ENCODE data around the gene PPP1R3G.

PPP1R3G gene

GRCh38 chr6:5108068-5108467, 22.9 kb downstream of the PPP1R3G start:
- no peak overlapping the region for H3K4me2 ChIP-seq (ENCODE audit: low read length)
- TF ChIP-seq EZH2 (IDR thresholded peaks at IDR 0.05; ENCODE audit: borderline replicate concordance, low read length), result no peak
- no peak for TF ChIP-seq CTCF (IDR thresholded peaks at IDR 0.05; ENCODE audit: low read length)
- no peaks in the 10 kb centered on the region for H3F3A ChIP-seq (ENCODE audit: insufficient read depth, low read length)
- H3K27ac ChIP-seq (ENCODE audit: low read depth, low read length, poor library complexity, severe bottlenecking), result no peak overlapping the region
- H3K27me3 ChIP-seq (ENCODE audit: insufficient read depth, low read length), result no peaks in the 10 kb centered on the region
- H4K20me1 ChIP-seq (ENCODE audit: insufficient read depth, low read length), result no peaks in the 10 kb centered on the region
- no peaks in the 10 kb centered on the region for H3K9me3 ChIP-seq (ENCODE audit: low read length)
- H3K36me3 ChIP-seq (ENCODE audit: insufficient read depth, low read length), result no peaks in the 10 kb centered on the region
- no peak overlapping the region for H3K4me3 ChIP-seq (ENCODE audit: low read depth, low read length, poor library complexity, severe bottlenecking)
- no peaks in the 10 kb centered on the region for H3K9me2 ChIP-seq (ENCODE audit: low read depth, low read length)
- no peak overlapping the region for H3K9ac ChIP-seq (ENCODE audit: low read length)
- no peak overlapping the region for H2AFZ ChIP-seq (ENCODE audit: low read length)
- no peaks in the 10 kb centered on the region for H3K79me2 ChIP-seq (ENCODE audit: insufficient read depth, low read length)
- H3K4me1 ChIP-seq (ENCODE audit: insufficient read depth, low read length, severe bottlenecking), result no peaks in the 10 kb centered on the region

GRCh38 chr6:5108536-5109150, 23.5 kb downstream of the PPP1R3G start:
- H3K4me1 ChIP-seq (ENCODE audit: insufficient read depth, low read length, severe bottlenecking), result no peaks in the 10 kb centered on the region
- no peaks in the 10 kb centered on the region for H4K20me1 ChIP-seq (ENCODE audit: insufficient read depth, low read length)
- no peaks in the 10 kb centered on the region for H3F3A ChIP-seq (ENCODE audit: insufficient read depth, low read length)
- H3K9ac ChIP-seq (ENCODE audit: low read length), result no peak overlapping the region
- TF ChIP-seq CTCF (IDR thresholded peaks at IDR 0.05; ENCODE audit: low read length) (no peak), EZH2 (IDR thresholded peaks at IDR 0.05; ENCODE audit: borderline replicate concordance, low read length) (no peak)
- no peak overlapping the region for H3K27ac ChIP-seq (ENCODE audit: low read depth, low read length, poor library complexity, severe bottlenecking)
- no peaks in the 10 kb centered on the region for H3K9me2 ChIP-seq (ENCODE audit: low read depth, low read length)
- H3K4me3 ChIP-seq (ENCODE audit: low read depth, low read length, poor library complexity, severe bottlenecking), result no peak overlapping the region
- H2AFZ ChIP-seq (ENCODE audit: low read length), result no peak overlapping the region
- no peaks in the 10 kb centered on the region for H3K27me3 ChIP-seq (ENCODE audit: insufficient read depth, low read length)
- no peaks in the 10 kb centered on the region for H3K79me2 ChIP-seq (ENCODE audit: insufficient read depth, low read length)
- no peaks in the 10 kb centered on the region for H3K36me3 ChIP-seq (ENCODE audit: insufficient read depth, low read length)
- no peak overlapping the region for H3K4me2 ChIP-seq (ENCODE audit: low read length)
- no peaks in the 10 kb centered on the region for H3K9me3 ChIP-seq (ENCODE audit: low read length)

GRCh38 chr6:5109436-5109835, 24.3 kb downstream of the PPP1R3G start:
- no peak overlapping the region for H3K4me3 ChIP-seq (ENCODE audit: low read depth, low read length, poor library complexity, severe bottlenecking)
- no peaks in the 10 kb centered on the region for H3F3A ChIP-seq (ENCODE audit: insufficient read depth, low read length)
- no peaks in the 10 kb centered on the region for H4K20me1 ChIP-seq (ENCODE audit: insufficient read depth, low read length)
- no peaks in the 10 kb centered on the region for H3K9me2 ChIP-seq (ENCODE audit: low read depth, low read length)
- H3K79me2 ChIP-seq (ENCODE audit: insufficient read depth, low read length), result no peaks in the 10 kb centered on the region
- H3K4me1 ChIP-seq (ENCODE audit: insufficient read depth, low read length, severe bottlenecking), result no peaks in the 10 kb centered on the region
- no peak overlapping the region for H3K4me2 ChIP-seq (ENCODE audit: low read length)
- no peaks in the 10 kb centered on the region for H3K9me3 ChIP-seq (ENCODE audit: low read length)
- H3K9ac ChIP-seq (ENCODE audit: low read length), result no peak overlapping the region
- TF ChIP-seq EZH2 (IDR thresholded peaks at IDR 0.05; ENCODE audit: borderline replicate concordance, low read length), result no peak
- TF ChIP-seq CTCF (IDR thresholded peaks at IDR 0.05; ENCODE audit: low read length), result no peak
- H2AFZ ChIP-seq (ENCODE audit: low read length), result no peak overlapping the region
- H3K27me3 ChIP-seq (ENCODE audit: insufficient read depth, low read length), result no peaks in the 10 kb centered on the region
- H3K36me3 ChIP-seq (ENCODE audit: insufficient read depth, low read length), result no peaks in the 10 kb centered on the region
- no peak overlapping the region for H3K27ac ChIP-seq (ENCODE audit: low read depth, low read length, poor library complexity, severe bottlenecking)

Data from OCI-LY1 (cell line).